Measurements from ENCODE around the gene MAML2. TPM values are rescaled to one million over a fixed set of nuclear protein-coding genes. Genes with fewer than 3 reads are reported as not detected.

The MAML2 gene
- total RNA-seq, 1 donor from 2014 or later, result 31.5 TPM

DNA sequence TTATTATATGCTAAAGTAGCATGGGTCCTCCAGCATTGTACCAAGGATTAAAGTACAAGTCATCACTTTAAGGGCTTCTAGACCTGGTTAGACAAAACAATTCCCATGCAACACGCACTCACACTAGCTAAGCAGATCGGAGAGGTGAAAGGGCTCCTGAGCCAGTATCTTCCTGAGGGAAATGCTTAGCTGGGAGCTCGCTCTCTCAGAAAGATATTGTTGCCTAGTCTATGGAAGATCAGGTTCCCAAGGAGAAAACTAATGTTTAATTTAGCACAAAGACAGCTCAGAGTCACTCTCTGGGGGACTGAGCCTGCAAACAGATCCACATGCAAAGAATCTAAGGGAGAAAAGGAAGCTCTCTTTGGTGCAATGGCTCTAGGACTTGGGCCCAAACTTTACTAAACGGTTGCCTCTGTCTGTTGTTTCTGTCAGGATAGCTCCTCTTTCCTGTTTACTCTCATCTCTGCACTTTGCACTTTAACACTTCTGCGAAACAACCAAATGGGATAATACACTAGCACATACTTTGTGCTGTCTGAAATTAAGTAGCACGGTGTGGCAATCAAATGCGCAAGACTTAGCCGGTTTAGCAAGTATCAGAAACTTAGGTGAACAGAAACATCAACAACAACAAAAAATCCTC lies 10.7 kb downstream of the MAML2 start:
- Histone ChIP-seq H3K4me1 (peaks cover 88% of the 10 kb centered on the region), H3K27ac (peak overlapping the region; percentile 66), H3K36me3 (no peaks in the 10 kb centered on the region), H3K9me3 (no peaks in the 10 kb centered on the region), H3K4me3 (no peak overlapping the region), H3K27me3 (ENCODE audit: low read depth) (no peaks in the 10 kb centered on the region)
- TF ChIP-seq, protein P1, sequence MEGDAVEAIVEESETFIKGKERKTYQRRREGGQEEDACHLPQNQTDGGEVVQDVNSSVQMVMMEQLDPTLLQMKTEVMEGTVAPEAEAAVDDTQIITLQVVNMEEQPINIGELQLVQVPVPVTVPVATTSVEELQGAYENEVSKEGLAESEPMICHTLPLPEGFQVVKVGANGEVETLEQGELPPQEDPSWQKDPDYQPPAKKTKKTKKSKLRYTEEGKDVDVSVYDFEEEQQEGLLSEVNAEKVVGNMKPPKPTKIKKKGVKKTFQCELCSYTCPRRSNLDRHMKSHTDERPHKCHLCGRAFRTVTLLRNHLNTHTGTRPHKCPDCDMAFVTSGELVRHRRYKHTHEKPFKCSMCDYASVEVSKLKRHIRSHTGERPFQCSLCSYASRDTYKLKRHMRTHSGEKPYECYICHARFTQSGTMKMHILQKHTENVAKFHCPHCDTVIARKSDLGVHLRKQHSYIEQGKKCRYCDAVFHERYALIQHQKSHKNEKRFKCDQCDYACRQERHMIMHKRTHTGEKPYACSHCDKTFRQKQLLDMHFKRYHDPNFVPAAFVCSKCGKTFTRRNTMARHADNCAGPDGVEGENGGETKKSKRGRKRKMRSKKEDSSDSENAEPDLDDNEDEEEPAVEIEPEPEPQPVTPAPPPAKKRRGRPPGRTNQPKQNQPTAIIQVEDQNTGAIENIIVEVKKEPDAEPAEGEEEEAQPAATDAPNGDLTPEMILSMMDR (IDR thresholded peaks at IDR 0.05), result no peak
- intact Hi-C loops (cut with DNase I), result no loop called here
- ATAC-seq (peak; percentile 17 to 40), DNase-seq (no peak)

DNA sequence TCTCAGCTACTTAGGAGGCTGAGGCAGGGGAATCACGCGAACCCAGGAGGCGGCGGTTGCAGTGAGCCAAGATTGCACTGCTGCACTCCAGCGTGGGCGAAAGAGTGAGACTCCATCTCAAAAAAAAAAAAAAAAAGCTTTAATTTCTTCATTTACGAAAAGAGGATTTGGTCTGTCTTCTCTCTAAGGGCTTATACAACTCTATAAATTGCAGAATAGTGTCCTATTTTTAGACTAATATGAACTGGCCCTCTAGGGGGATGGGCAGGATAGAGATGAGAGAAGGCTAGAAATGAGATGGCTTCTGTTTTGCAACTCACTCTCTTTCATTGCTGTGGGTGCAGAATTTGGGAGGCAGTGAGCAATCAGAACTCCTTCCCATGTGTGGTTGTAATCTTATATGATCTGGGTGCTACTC lies 11.3 kb downstream of the MAML2 start:
- Histone ChIP-seq H3K4me1 (peaks cover 83% of the 10 kb centered on the region), H3K27me3 (ENCODE audit: low read depth) (no peaks in the 10 kb centered on the region), H3K9me3 (no peaks in the 10 kb centered on the region), H3K4me3 (no peak overlapping the region), H3K27ac (peak overlapping the region; percentile 66), H3K36me3 (no peaks in the 10 kb centered on the region)
- ATAC-seq (peak; percentile 30 to 77), DNase-seq (peak; percentile 79)
- intact Hi-C loops (cut with DNase I), result no loop called here
- TF ChIP-seq, protein P1 (IDR thresholded peaks at IDR 0.05), result no peak

DNA sequence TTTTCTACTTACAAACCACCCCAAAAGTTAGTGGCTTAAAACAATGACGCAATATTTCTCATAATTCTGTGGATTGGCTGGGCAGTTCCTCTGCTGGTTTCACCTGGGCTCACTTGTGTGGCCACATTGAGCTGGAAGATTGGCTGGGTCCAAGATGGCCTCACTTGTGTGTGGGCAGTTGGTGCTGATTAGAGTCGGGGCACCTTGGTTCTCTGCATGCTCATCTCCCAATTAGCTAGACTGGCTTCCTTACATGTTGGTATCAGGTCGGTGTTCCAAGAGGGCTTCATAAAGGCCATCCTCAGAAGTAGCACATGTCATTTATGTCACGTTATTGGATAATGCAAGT lies 12.5 kb downstream of the MAML2 start:
- Histone ChIP-seq H3K36me3 (no peaks in the 10 kb centered on the region), H3K27me3 (ENCODE audit: low read depth) (no peaks in the 10 kb centered on the region), H3K27ac (no peak overlapping the region), H3K4me3 (no peak overlapping the region), H3K4me1 (peaks cover 74% of the 10 kb centered on the region), H3K9me3 (no peaks in the 10 kb centered on the region)
- TF ChIP-seq, protein P1 (IDR thresholded peaks at IDR 0.05), result no peak
- DNase-seq (no peak), ATAC-seq (no peak)
- intact Hi-C loops (cut with DNase I), result no loop called here

DNA sequence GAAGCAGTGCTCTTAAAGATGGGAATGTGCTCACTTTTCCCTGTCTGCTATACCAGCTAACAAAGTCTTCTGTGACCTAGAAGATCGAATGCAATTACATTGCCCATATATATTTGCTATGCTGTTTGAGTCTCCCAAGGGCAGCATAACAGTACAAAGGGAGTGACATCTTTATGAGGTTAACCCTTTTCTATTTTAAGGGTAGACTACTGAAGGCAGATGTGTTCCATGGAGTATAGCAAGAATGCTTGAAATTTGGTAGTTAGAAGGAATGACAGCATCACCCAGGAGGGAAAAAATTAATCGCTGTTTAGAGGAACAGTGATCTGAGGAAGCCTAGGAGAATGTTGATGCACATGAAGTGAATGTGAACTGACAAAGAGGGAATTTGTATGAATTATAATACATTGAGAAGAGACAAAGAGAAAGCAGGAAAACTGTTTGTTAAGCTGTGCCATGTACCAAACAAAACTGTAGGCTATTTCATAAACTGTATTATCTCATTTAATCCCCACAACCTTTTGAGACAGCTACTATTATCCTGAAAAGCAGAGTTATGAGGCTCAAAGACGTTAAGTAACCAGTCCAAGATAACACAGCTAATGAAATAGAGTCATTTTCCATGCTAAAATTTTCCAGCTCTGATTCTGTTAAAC lies 13.0 kb downstream of the MAML2 start:
- no peaks in the 10 kb centered on the region for H3K36me3 ChIP-seq
- H3K27me3 ChIP-seq (ENCODE audit: low read depth), result no peaks in the 10 kb centered on the region
- peak in 1 of 2 donors; percentile 17 for ATAC-seq
- no peaks in the 10 kb centered on the region for H3K9me3 ChIP-seq
- TF ChIP-seq, protein P1 (IDR thresholded peaks at IDR 0.05), result no peak
- DNase-seq, result no peak
- peak overlapping the region; percentile 54 for H3K27ac ChIP-seq
- no peak overlapping the region for H3K4me3 ChIP-seq
- intact Hi-C loops (cut with DNase I), result no loop called here
- peaks cover 74% of the 10 kb centered on the region for H3K4me1 ChIP-seq

DNA sequence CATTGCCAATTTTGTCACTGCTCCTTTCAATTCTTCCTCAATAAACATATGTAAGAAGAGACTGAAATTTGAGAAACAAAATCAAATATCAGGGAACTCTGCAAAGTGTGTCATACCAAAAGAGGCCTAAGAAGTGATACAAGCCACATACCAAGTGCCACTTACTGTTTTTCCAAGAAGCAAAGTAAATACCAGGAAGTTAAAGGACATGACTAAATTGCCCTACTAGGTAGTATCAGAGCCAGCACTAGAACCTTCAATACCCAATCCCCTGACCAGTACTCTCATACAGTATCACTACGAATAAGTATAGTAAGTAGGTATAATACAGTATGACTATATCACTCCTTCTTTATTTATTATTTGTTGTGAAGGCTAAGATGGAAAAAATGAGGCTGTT lies 13.6 kb downstream of the MAML2 start:
- DNase-seq, result no peak
- Histone ChIP-seq H3K4me3 (no peak overlapping the region), H3K36me3 (no peaks in the 10 kb centered on the region), H3K4me1 (peaks cover 73% of the 10 kb centered on the region), H3K27me3 (ENCODE audit: low read depth) (no peaks in the 10 kb centered on the region), H3K27ac (peak overlapping the region; percentile 54), H3K9me3 (no peaks in the 10 kb centered on the region)
- ATAC-seq, result peak; percentile 79 to 94
- TF ChIP-seq, protein P1 (IDR thresholded peaks at IDR 0.05), result no peak
- intact Hi-C loops (cut with DNase I), result no loop called here
